Natural killer cell (primary cell): ENCODE measurements around the gene AJAP1. TPM values are rescaled to one million over a fixed set of nuclear protein-coding genes. Genes with fewer than 3 reads are reported as not detected.

Experiments used
- ATAC-seq, 3 donors: fragments of 150-1000 bp in 2 of 3; fragments of 200-7000 bp in 1 of 3; cut with Tn5 transposase; 1 replicate in 1 of 3; 2 replicates in 2 of 3; pipeline ENCODE4 v1.10.0; 2021; ENCODE audit warnings: mild to moderate bottlenecking in 2 of 3, moderate library complexity in 2 of 3
- DNase-seq, 2 donors: peaks; one replicate each; pipeline versions ENCODE4 v3.0.0 to v3.0.0-alpha.2; 2013 to 2021; ENCODE audit warnings: mixed read lengths in 1 of 2
- H3K27ac ChIP-seq: one replicate; pipeline ENCODE4 v1.5.1; 2013; ENCODE audit warnings: mild to moderate bottlenecking, low read length
- H3K27me3 ChIP-seq: one replicate; pipeline ENCODE4 v1.6.1; 2013; ENCODE audit warnings: low read length; ENCODE audit not compliant: control insufficient read depth, insufficient read depth
- H3K36me3 ChIP-seq: one replicate; pipeline ENCODE4 v1.6.1; 2013; ENCODE audit warnings: low read length; ENCODE audit not compliant: control insufficient read depth, insufficient read depth
- H3K4me1 ChIP-seq: one replicate; pipeline ENCODE4 v1.6.1; 2013; ENCODE audit warnings: low read length; ENCODE audit not compliant: control insufficient read depth, insufficient read depth
- H3K4me3 ChIP-seq: one replicate; pipeline ENCODE4 v1.5.1; 2013; ENCODE audit warnings: low read length
- H3K9me3 ChIP-seq: one replicate; pipeline ENCODE4 v1.6.1; 2013; ENCODE audit warnings: low read length; ENCODE audit not compliant: control insufficient read depth, insufficient read depth
- H3K27ac Mint-ChIP-seq, 2 donors: one replicate each; pipeline ENCODE4 v1.8.0; 2022; ENCODE audit warnings: mild to moderate bottlenecking in 2 of 2, mixed read lengths in 2 of 2, moderate library complexity in 1 of 2
- H3K27me3 Mint-ChIP-seq, 2 donors: one replicate each; pipeline ENCODE4 v1.8.0; 2022; ENCODE audit warnings: low read depth in 2 of 2, mixed read lengths in 2 of 2
- H3K36me3 Mint-ChIP-seq: one replicate; pipeline ENCODE4 v1.8.0; 2022; ENCODE audit warnings: mixed read lengths
- H3K4me1 Mint-ChIP-seq, 2 donors: one replicate each; pipeline ENCODE4 v1.8.0; 2022; ENCODE audit warnings: mixed read lengths in 2 of 2
- H3K4me3 Mint-ChIP-seq: one replicate; pipeline ENCODE4 v1.8.0; 2022; ENCODE audit warnings: mild to moderate bottlenecking, moderate library complexity, mixed read lengths
- H3K9me3 Mint-ChIP-seq, 2 donors: one replicate each; pipeline ENCODE4 v1.8.0; 2022; ENCODE audit warnings: mixed read lengths in 2 of 2
- WGBS: methylation state at CpG from one replicate; pipeline ENCODE4 v1.1.7; 2013; ENCODE audit warnings: missing lambda C conversion rate; ENCODE audit not compliant: insufficient coverage; 5-methylcytosine and 5-hydroxymethylcytosine counted together
- intact Hi-C: fragments of 100-400 bp; cut with micrococcal nuclease; formaldehyde crosslinking; loops from one replicate; pipeline ENCODE4 v1.14.2; 2022
- total RNA-seq, 4 donors: library from RNA; stranded (reverse); fragments of 120-200 nt in 1 of 4; gene quantifications; one replicate each; pipeline versions ENCODE4 v1.2.3 to v1.2.4, GENCODE V29; 2013 to 2022
- TF ChIP-seq, protein P1 (sequence below): fragments of 200-600 bp; IDR thresholded peaks from one replicate; pipeline ENCODE4 v1.8.0; 2022; ENCODE audit warnings: antibody characterized with exemption

Gene AJAP1
- total RNA-seq, 3 donors from 2014 or later (not counting 1 experiment from before 2014, with no cell fraction given), result not detected

- H3K4me3 Mint-ChIP-seq, result no peak overlapping the region
- Histone ChIP-seq H3K36me3 (no peaks in the 10 kb centered on the region), H3K27me3 (no peaks in the 10 kb centered on the region), H3K4me1 (peaks cover 8% of the 10 kb centered on the region), H3K27ac (no peak overlapping the region), H3K9me3 (peaks cover 10% of the 10 kb centered on the region), H3K4me3 (no peak overlapping the region)
- no peak overlapping the region for H3K27ac Mint-ChIP-seq
- H3K36me3 Mint-ChIP-seq, result no peaks in the 10 kb centered on the region
- DNase-seq (no peak), ATAC-seq (peak in 1 of 3 donors; percentile 67)
- peaks cover 0 to 8% of the 10 kb centered on the region in 2 donors for H3K27me3 Mint-ChIP-seq
- intact Hi-C loops, result no loop called here
- TF ChIP-seq, protein P1, sequence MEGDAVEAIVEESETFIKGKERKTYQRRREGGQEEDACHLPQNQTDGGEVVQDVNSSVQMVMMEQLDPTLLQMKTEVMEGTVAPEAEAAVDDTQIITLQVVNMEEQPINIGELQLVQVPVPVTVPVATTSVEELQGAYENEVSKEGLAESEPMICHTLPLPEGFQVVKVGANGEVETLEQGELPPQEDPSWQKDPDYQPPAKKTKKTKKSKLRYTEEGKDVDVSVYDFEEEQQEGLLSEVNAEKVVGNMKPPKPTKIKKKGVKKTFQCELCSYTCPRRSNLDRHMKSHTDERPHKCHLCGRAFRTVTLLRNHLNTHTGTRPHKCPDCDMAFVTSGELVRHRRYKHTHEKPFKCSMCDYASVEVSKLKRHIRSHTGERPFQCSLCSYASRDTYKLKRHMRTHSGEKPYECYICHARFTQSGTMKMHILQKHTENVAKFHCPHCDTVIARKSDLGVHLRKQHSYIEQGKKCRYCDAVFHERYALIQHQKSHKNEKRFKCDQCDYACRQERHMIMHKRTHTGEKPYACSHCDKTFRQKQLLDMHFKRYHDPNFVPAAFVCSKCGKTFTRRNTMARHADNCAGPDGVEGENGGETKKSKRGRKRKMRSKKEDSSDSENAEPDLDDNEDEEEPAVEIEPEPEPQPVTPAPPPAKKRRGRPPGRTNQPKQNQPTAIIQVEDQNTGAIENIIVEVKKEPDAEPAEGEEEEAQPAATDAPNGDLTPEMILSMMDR, result no peak
- 2% methylated on average over 6 of the region's 7 CpGs for WGBS
- no peaks in the 10 kb centered on the region for H3K9me3 Mint-ChIP-seq
- peaks cover 0 to 5% of the 10 kb centered on the region in 2 donors for H3K4me1 Mint-ChIP-seq
Measured at GRCh38 chr1:4736254-4736653, 81.8 kb downstream of the AJAP1 start.

- peaks cover 10% of the 10 kb centered on the region for H3K9me3 ChIP-seq
- no peaks in the 10 kb centered on the region for H3K4me1 Mint-ChIP-seq
- H3K4me3 Mint-ChIP-seq, result no peak overlapping the region
- no peak overlapping the region for H3K27ac ChIP-seq
- no peaks in the 10 kb centered on the region for H3K9me3 Mint-ChIP-seq
- TF ChIP-seq, protein P1, result no peak
- H3K4me1 ChIP-seq, result no peaks in the 10 kb centered on the region
- H3K27me3 ChIP-seq, result no peaks in the 10 kb centered on the region
- 72% methylated on average over 8 of the region's 8 CpGs for WGBS
- intact Hi-C loops, result no loop called here
- no peak overlapping the region for H3K27ac Mint-ChIP-seq
- no peak for DNase-seq
- no peak overlapping the region for H3K4me3 ChIP-seq
- peaks cover 0 to 4% of the 10 kb centered on the region in 2 donors for H3K27me3 Mint-ChIP-seq
- no peaks in the 10 kb centered on the region for H3K36me3 ChIP-seq
- no peaks in the 10 kb centered on the region for H3K36me3 Mint-ChIP-seq
- no peak for ATAC-seq
Measured at GRCh38 chr1:4741876-4742423, 87.5 kb downstream of the AJAP1 start.

- H3K9me3 ChIP-seq, result no peaks in the 10 kb centered on the region
- no peak overlapping the region for H3K27ac ChIP-seq
- Mint-ChIP-seq H3K36me3 (no peaks in the 10 kb centered on the region), H3K4me3 (no peak overlapping the region), H3K27ac (no peak overlapping the region), H3K27me3 (no peaks in the 10 kb centered on the region), H3K4me1 (no peaks in the 10 kb centered on the region), H3K9me3 (no peaks in the 10 kb centered on the region)
- H3K4me1 ChIP-seq, result no peaks in the 10 kb centered on the region
- no peak for ATAC-seq
- DNase-seq, result no peak
- TF ChIP-seq, protein P1, result no peak
- no peak overlapping the region for H3K4me3 ChIP-seq
- H3K36me3 ChIP-seq, result no peaks in the 10 kb centered on the region
- 85% methylated on average over 17 of the region's 17 CpGs for WGBS
- no peaks in the 10 kb centered on the region for H3K27me3 ChIP-seq
- intact Hi-C loops, result no loop called here
Measured at GRCh38 chr1:4743978-4744750, 89.8 kb downstream of the AJAP1 start.
